Measurements from ENCODE around the gene SETBP1.

Gene SETBP1

DNA sequence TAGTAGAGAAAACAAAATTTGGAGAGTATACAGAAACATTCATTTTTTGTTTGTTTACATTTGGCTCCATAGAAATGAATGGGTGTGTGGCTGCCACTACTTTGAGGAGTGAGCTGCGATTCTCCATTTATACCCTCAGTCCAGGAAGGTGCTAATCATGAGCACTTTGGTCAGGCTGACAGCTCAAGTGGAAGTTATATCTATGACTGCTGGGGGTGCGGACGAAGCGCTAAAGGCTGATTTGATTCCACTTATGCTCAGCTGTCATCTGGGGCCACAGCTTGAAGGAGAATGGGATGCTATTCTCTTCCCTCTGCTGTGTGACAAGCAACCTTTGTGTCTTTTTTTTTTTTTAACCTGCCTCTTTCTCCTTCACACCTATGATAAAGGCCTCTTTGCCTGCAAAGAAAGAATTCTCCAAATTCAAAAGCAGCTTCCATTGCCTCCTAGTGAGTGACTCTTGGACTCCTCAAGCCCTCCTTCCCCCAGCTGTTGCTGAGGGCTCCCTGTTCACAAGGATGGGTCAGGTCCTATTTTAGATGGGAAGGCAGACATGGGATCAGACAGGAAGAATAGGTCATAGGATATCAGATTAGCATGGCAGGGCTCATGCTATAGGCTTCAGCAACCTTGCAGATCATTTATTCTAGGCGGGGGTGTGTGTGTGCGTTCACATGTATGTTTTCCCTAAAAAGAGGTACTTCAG is 201.6 kb downstream of the SETBP1 start:
- DNase-seq, result no peak

DNA sequence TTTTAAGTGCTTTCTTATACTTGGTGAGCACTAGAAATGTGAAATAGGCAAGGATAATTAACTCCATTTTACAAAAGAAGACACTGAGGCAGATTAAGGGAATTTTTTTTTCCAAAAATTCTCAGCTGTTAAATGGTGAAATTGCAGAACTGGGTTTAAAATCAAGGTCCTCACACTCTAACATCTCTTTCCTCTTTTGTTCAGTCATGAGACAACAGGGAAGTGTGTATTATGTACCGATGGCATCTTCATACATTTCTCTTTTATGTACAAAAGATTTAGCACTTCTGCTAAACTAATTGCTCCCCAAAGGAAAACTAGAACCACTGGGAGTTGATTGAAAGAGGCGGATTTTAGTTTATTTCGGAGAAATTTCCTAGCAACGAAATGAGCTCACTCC is 203.0 kb downstream of the SETBP1 start:
- no peak for DNase-seq

DNA sequence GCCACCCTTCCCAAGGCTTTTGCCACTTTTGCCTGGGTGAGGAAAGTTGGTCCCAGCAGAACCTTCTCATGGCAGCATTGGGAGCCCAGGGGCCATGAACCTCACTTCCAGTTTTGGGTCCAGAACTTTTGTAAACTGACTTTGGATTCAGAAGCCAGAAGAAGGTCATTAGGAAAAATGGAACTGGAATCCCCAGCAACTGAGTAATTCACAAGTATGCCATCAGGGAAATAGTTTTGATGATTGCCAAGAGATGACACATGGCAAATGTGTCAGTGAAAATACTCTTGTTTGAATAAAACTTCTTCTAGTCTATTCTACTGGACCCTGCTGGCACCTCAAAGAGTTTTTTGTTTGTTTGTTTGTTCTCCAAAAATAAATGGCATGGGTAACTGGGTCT is 203.7 kb downstream of the SETBP1 start:
- no peak for DNase-seq

DNA sequence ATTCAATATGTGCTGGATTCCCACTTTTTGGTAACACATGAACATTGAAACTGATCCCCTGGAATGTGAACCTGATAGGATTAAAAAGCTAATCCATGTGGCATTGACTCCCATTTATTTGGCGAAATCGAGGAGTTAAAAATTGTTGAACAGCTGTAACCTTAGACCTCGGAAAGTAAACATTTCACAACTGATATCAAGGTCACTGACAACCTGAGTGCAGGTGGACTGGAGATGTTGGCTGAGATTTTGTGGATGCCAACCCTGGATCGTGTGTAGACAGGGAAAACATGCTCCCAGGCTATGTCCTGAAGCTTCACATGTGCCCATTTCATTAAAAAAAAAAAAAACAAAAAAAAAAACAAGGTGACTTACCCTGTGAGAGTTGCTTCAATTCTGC is 204.8 kb downstream of the SETBP1 start:
- DNase-seq, result no peak

DNA sequence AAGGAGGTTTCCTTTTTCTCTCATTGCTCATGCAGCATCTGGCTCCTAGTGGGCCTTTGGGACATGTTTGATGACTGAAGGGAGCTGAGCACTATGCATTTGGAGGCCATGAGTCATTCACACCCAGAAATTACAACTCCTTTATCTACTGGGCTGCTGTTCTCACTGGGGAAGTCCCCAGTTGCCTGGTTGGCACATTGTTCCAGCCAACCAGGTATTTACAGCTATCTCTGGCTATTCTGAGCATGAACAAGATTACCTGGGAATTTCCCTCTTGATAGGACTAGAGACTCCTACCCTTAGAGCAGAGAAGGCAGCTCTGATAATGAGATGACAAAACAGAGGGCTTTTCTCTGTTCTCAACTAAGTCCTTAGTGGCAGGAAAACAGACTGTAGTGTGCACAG is 206.5 kb downstream of the SETBP1 start:
- no peak for DNase-seq

DNA sequence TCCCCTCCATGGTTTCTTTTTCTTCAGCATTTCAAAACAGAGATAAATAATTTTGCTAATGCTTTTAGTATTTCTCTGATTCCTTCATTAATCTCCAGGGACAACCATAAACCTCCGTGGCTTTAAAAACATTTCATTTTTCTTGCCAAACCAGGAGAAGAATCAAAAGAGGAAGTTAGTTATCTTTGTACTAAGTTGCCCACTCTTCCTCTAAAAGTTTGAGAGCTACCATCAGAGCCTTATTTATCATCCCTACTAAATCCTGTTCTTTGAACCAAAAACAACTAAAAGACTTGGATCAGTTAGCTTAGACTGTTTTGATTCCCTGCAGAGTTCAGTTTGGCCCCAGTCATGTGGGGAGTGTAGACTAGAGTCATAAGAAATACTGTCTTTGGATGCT is 208.4 kb downstream of the SETBP1 start:
- DNase-seq, result no peak

DNA sequence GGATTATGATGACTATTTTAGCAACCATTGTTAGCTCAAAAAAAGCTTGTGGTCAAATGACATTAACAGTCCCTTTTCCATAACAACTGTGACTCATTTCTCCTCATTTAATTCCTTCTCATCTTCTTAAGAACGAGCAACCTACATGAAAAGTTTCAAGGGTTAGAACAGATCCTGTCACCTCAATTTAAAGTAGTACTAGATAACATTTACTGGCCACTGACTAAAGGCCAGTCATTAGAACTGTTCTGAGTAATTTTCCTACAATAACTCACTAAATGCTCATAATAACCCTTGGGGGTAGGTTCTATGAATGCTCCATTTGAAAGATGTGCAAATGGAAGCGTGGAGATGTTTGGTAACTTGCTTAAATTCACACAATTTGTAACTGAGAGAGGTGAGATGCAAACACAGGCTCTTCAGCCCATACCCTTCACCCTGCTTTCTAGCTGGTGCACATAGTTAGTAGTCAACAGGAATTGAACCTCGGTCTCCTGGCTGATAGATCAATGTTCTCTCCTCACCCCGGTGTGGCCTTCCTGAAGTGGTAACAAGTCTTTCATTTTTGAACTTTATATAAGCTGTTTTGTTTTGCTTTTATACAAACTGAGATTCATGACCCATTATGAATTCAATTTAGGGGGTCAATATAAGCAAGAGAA is 212.5 kb downstream of the SETBP1 start:
- DNase-seq, result no peak

DNA sequence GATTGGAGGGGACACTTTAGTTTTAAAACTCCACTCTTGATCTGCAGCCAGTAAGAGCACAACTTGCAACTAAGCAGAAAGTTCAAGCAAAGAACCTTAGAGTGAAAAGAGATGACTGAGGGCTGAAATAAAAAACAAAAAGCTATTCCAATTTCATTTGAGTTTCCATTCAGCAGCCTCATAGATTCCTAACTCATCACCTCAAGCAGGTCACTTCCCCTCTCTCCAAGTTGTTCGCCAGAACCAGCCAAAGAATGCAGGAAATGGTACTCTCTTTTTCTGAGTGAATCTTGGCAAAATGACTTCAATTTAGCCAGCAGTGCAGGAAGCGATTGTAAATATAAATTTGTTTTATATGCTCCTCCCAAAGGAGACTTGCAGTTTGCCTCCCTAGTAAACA is 213.3 kb downstream of the SETBP1 start:
- DNase-seq, result no peak

DNA sequence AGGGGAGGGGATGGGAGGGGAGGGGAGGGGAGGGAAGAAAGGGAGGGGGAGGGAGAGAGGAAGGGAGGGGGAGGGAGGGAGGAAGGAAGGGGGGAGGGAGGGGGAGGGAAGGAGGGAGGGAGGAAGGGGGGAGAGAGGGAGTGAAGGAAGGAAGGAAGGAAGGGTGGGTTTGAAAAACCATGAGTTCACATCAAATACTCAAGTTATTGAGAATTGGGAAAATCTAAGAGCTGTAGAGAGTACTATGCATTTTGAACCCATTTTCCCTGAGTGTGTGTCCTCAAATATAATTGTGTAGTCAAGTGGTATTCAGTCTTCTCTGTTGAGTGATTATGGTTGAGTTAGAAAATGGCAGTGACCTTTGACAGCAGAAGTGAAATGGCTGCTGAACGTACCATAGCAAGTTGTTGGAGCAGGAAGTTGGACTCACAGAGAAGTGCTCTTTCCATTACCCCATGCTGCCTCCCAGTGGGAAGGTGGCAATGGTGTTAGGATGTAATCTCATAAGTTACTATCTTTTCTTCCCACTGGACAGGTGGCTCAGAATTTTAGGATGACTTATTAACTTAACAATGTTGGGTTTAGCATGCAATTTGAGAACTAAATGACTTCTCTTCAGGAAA is 214.6 kb downstream of the SETBP1 start:
- peak; percentile 57 for DNase-seq

DNA sequence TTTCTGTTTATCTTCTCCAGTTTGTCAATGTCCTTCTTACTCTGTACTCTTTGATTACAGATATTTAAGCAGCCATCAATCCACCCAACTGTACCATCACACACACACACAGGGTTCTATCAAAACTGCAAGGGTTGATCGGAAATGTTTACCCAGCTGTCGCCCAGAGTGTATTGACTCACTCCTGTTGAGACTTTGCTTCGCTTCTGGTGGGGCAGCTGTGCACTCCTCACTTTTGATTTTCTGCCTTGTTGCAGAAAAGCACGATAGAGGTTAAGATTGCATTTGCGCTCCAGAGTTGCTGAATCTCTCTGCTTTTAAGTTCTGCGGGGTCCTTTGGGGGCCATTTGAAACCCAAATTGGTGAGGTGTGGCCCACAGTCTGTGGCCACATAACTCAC is 216.2 kb downstream of the SETBP1 start:
- DNase-seq, result no peak

DNA sequence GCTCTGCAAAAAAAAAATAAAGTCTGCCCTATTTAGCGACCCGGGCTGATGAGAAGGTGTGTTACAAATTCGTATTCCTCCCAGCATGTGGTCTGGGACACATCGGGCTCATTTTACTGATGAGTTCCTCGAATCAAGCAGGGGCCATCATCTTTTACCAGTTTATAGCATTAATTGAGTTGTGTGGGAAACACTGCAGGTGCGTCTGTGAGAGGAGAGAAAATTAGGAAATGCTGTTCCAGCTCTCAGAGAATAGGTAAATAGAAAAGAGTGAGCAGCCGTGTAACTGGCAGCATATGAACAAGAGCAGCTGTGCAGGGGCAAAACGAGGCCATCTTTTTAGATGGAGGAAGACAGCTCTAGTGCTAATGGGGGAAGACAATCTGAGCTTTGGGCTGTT is 216.7 kb downstream of the SETBP1 start:
- no peak for DNase-seq

DNA sequence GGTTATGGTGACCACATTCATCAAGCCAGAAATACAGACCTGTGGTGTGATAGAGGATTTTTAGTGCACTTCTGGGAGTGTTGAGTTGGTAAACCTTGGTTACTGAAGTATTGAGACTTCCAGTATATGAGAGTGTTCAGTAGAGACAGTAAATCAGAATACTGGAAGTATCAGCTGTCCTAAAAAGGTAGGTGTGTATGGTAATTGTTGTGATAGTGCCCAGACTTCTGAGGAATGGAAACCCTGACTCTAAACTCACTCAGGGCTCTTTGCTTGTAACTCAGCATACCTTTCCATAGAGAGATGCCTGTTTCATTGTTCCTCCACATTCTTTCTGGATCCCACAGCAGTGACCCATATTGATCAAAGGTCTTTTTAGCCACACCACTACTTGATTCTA is 217.1 kb downstream of the SETBP1 start:
- DNase-seq, result no peak

DNA sequence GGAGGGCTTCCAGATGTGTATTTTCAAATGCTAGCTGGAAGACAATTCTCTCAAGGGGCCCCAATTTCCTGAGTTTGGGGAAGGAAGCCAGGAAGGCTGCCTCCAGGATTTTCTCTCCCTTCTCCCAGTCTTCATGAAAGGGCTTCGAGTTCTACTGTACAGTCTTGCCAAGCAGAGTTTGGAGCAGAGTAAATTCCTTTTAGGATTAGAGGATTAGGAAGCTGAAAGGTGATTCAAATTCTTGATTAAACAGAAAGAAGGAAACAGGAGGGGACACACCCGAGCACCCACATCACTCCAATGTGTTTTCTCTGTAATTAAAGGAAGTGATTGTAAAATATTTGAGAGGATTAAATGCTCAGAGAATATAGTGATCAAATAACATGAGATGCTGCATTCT is 217.8 kb downstream of the SETBP1 start:
- DNase-seq, result no peak

DNA sequence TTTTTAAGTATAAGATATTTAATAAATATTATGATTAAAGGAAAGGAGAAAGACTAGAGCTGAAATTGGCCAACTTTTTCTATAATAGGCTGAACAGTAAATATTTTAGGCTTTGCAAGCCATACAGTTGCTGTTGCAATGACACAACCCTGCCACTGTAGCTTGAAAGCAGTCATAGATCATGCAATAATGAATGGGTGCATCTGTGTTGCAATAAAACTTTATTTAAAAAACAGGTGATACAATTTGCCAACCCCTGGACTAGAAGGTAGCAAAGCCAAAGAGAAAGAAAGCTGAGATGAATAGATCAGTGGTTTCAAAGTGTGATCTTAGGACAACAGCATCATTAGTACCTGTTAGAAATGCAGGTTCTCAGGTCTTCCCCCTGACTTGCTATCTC is 219.1 kb downstream of the SETBP1 start:
- DNase-seq, result no peak

DNA sequence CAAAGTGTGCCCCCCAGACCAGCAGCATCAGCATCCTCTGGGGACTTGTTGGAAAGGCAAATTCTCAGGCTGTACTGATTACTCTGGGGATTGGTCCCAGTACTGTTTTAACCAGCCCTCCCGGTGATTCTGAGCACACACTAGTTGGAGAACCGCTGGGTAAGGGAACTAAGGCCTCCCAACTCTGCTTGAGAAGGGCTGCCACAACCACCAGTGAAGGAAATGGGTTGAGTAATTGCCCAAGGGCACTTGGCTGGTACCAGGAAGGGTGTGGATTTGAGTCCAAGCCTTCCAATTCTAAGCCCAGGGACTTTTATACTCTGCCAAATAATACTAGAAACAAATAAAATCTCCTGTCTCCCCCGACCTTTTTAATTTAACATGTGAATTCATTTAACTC is 219.9 kb downstream of the SETBP1 start:
- DNase-seq, result no peak

DNA sequence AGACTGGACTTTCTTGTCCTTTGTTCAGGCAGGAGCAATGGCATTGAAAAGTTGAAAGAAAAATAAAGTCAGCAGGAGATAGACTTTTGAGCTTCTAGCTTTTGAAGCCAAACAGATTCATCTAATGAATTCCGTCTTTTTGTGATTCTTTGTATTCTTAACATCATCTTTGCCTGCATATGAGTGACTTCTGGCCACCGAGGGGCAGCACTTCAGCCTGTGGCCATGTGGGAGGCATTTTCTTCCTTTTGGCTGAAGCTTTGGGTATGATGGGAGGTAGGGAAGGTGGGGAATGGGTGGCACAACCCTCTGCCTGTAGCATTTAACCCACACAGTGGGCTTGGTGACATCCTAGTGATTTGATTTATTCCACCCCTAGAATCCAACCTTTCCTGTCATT is 220.6 kb downstream of the SETBP1 start:
- no peak for DNase-seq

DNA sequence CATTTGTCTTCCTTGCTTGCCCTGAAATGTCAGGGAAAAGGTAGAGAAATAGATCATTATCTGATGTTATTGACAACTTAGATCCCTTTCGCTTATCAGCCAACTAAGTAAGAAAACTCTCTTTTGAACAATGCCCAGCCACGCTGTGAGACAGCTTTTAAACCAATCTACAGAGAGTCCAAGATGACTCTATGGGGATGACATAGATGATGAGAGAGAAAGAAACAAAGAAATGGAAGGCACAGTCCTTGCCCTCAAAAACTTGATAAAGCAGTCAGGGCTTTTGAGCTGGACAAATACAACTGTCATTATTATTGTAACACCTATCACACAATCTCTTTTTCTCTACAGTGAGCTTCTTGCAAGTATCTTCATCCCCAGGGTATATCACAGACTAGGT is 222.6 kb downstream of the SETBP1 start:
- DNase-seq, result no peak

DNA sequence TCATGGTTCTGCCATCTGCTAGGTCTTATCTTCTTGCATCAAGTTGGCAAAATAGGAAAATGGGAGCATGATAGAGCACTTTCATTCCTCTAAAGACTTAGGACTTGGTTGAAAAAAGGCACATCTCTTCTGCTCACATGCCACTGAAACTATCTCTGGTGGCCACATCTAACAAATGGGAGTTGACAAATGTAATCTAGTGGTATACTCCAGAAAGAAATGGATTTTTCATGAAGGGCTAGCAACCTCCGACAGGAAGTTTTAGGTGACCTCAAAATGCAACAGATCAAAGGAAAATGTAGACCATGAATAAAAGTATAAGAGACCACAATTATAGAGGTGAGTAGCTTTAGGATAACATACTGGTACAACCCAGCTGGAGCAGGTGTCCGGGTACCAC is 224.1 kb downstream of the SETBP1 start:
- DNase-seq, result no peak

DNA sequence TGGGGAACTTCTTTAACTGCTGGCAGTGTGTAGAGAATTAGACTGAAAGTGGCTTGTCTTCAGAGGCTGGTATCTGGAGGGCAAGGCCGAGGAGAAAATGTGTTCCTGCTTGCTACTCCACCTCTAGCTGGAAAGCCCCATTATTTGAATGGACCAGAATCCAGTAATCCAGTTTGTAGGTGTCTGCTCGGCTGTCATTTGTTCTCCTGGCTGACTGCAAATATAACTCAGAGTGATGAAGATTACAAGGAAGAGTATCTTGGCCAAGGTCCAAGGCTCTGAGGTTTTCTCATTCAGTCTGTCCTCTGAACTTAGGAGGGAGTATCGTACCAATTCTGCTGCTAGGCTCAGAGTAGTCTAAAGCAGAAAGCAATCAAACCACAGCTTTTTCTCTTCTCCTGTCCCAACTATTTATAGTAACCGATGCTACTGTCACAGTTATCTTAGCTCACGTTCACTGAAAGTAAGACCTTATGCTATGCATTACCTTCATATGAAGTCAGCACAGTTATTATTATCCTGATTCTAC is 228.6 kb downstream of the SETBP1 start:
- DNase-seq, result peak; percentile 4

DNA sequence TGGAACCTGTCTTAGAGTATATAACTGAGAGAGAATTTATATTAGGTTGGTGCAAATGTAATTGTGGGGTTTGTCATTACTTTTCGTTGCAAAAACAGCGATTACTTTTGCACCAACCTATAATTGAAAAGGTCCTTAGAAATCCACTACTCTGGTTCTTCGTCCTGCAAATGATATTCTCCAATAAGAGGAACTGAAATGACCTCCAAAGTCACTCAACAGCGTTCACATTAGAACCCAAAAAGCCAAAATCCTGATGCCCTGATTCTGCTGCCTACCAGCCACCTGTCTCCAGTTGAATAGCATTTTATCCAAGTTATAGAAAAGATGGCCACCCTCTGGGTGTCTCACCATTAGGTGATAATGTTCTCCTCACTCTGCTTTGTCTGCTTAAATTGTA is 230.6 kb downstream of the SETBP1 start:
- DNase-seq, result no peak

DNA sequence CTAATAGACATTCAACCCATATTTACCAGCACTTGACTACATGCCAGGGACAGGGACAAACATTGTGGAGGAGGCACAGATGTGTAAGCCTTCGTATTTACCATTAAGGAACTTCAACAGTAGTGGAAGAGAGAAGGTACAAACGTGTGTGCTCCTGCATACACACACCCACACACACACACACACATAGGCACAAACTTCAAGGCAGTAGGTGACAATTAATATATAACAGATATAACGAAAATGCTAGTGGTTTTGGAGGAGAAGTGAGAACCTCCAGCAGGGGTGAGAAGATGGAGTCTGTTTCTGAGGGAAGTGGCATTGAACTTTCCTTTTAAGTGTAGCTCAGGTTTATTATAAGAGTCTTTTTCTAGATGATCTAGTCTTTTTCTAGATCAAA is 231.1 kb downstream of the SETBP1 start:
- DNase-seq, result no peak

DNA sequence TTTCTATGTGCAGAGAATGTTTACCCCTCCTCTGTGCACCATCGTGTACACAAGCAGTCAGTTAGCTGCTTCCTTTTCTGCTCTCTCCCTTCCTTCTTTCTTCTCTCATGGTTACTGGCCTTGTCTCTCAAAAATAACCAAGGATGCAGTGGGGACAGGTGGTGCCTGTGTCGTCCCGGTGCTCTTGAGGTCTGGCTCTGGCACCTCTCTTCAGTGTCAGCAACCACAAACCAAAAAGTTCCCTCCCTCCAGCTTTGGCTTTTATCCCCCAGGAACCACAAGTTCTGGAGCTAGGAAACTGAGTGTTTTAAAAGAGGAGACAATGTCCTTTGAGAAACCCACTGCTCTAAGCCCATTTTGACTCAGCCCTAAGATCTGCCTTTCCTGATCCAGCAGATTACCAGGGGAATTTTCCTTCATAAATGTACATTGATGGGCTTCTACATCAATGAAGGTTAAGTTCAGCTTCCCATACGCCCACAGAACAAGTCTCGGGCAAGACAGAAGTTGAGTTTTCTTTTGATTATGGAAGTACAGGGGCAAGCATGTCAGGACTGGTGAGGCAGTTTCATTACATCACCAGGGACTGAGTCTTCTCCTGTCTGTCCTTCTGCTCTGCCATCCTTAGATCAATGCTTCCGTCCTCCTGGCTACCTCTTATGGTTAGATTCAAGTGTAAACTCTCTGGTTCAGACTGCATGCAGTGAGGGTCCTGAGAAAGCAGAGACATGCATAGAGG is 232.2 kb downstream of the SETBP1 start:
- DNase-seq, result no peak

DNA sequence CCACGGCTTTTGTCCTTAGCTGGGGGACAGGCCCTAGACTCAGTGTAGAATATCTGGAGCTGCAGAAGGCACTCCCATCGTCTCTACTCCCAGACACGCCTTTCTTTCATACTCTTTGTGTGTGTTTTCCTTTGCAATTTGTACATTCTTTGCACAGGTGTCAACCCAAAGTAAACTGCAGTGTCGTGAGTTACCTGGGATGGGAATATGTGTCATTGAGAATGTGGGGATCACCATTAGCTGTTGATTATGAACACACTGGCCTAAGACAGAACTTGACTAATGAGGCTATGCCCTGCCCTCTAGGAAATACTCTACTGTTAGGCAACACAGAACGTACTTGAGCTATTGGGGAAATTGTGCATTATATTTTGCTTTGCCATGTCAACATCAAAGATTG is 233.3 kb downstream of the SETBP1 start:
- DNase-seq, result no peak

DNA sequence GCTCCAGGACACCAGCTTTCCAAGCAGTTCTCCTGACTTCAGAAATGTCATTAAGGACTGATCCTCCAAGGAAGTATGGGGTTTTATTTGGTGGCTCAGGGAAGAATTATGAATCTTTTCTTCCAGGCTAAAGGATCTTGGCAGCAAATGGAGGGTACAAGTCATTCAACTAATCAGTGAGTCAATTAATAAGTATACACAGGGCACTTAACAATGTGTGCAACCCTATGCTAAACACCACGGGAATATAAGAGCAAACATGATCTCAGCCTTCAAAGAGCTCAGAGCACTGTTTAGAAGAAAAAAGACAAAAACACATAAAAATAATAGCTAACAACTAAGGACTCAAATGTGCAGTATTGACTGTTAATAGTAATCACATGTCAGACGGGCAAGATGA is 234.5 kb downstream of the SETBP1 start:
- no peak for DNase-seq
